SK-N-MC (cell line): ENCODE measurements around the gene RPS6KA5.

Experiments
- EZH2 ChIP-seq: fragments of 200-600 bp; sonication (generic); IDR thresholded peaks from one replicate; pipeline ENCODE4 v1.6.1; 2017; ENCODE audit warnings: antibody characterized with exemption
- FOXP2 ChIP-seq: optimal IDR thresholded peaks from 2 replicates; pipeline ENCODE3; 2011; ENCODE audit warnings: mild to moderate bottlenecking, moderate library complexity; ENCODE audit not compliant: insufficient read depth; ENCODE audit errors: extremely low read length, control extremely low read depth
- POLR2AphosphoS5 ChIP-seq: IDR thresholded peaks from 2 replicates; pipeline ENCODE4 v1.6.1; 2012; ENCODE audit warnings: mild to moderate bottlenecking, low read depth, low read length, borderline replicate concordance

GRCh38 chr14:90983560-90983959, 76.9 kb downstream of the RPS6KA5 start:
- no peak for TF ChIP-seq EZH2
- no peak for TF ChIP-seq POLR2AphosphoS5
- TF ChIP-seq FOXP2, result no peak
